Osteocyte (in vitro differentiated cells): ENCODE measurements around the gene AP5Z1. TPM values are rescaled to one million over a fixed set of nuclear protein-coding genes. Genes with fewer than 3 reads are reported as not detected.

ENCODE experiments used
- DNase-seq: peaks from one replicate; pipeline ENCODE4 v3.0.0; 2021; ENCODE audit warnings: mixed read lengths; ENCODE audit not compliant: unreplicated experiment; ENCODE audit errors: extremely low spot score
- H3K27ac Mint-ChIP-seq: one replicate; pipeline ENCODE4 v1.8.0; 2021; ENCODE audit warnings: mild to moderate bottlenecking, mixed read lengths; ENCODE audit not compliant: unreplicated experiment
- H3K27me3 Mint-ChIP-seq: one replicate; pipeline ENCODE4 v1.8.0; 2021; ENCODE audit warnings: mixed read lengths; ENCODE audit not compliant: unreplicated experiment
- H3K36me3 Mint-ChIP-seq: one replicate; pipeline ENCODE4 v1.8.0; 2021; ENCODE audit warnings: mixed read lengths; ENCODE audit not compliant: unreplicated experiment
- H3K4me1 Mint-ChIP-seq: one replicate; pipeline ENCODE4 v1.8.0; 2021; ENCODE audit warnings: mixed read lengths; ENCODE audit not compliant: unreplicated experiment
- H3K4me3 Mint-ChIP-seq: one replicate; pipeline ENCODE4 v1.8.0; 2021; ENCODE audit warnings: mild to moderate bottlenecking, moderate library complexity, mixed read lengths; ENCODE audit not compliant: unreplicated experiment
- H3K9me3 Mint-ChIP-seq: one replicate; pipeline ENCODE4 v1.8.0; 2021; ENCODE audit warnings: mixed read lengths; ENCODE audit not compliant: unreplicated experiment
- long read RNA-seq: library from polyadenylated mRNA; unstranded; transcript quantifications from one replicate; pipeline ENCODE4 v2.0.0, GENCODE V29; 2021
- total RNA-seq: library from RNA; stranded (reverse); gene quantifications from 2 replicates; pipeline ENCODE4 v1.2.1, GENCODE V29; 2021
- TF ChIP-seq, protein P1 (sequence below): fragments of 200-600 bp; sonication (generic); IDR thresholded peaks from 2 replicates; pipeline ENCODE4 v1.5.0; 2021; ENCODE audit warnings: antibody characterized with exemption, mild to moderate bottlenecking, moderate library complexity

Gene AP5Z1, protein sequence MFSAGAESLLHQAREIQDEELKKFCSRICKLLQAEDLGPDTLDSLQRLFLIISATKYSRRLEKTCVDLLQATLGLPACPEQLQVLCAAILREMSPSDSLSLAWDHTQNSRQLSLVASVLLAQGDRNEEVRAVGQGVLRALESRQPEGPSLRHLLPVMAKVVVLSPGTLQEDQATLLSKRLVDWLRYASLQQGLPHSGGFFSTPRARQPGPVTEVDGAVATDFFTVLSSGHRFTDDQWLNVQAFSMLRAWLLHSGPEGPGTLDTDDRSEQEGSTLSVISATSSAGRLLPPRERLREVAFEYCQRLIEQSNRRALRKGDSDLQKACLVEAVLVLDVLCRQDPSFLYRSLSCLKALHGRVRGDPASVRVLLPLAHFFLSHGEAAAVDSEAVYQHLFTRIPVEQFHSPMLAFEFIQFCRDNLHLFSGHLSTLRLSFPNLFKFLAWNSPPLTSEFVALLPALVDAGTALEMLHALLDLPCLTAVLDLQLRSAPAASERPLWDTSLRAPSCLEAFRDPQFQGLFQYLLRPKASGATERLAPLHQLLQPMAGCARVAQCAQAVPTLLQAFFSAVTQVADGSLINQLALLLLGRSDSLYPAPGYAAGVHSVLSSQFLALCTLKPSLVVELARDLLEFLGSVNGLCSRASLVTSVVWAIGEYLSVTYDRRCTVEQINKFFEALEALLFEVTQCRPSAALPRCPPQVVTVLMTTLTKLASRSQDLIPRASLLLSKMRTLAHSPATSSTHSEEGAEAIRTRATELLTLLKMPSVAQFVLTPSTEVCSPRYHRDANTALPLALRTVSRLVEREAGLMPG
- total RNA-seq: 50.2 and 55.0 TPM in 2 replicates
- long read RNA-seq, transcript AP5Z1-201 (17 exons, 2,889 nt): major isoform, 7 of 15 reads
- long read RNA-seq, partial matches to known transcripts: 8 of 15 reads
- long read RNA-seq, other reads (novel, unspliced or antisense): 0 of 15 reads

DNA sequence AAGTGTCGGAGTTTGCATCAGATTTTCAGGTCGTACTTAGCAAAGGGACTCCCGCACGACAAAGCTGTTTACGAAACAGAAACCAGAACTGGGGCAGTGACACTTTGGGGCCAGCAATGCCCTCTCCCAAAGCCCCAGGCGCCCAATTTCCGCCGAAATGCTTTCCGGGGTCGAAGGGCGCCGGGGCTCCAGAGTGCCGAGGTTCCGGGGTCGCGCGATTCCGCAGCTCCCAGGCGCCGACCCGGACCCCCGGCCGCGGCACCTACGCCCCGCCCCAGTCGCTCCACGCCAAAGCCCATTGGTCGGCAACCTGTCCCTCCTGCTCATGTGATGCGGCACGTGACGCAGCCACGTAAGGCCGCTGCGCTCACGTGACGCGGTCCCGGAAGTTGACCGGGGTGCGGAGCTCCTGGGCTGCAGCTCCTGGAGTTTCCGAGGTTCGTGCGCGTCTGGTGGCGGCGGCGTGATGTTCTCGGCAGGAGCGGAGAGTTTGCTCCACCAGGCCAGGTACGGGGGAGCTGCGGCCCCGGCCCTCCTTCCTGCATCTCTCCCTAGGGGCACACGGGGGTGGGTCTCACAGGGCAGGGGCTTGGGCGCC lies at the start of gene AP5Z1:
TSS of gene AP5Z1 (plus strand) at position 374 of the 598 bp plus-strand sequence. CDS start at position 467, 93 bp downstream.
- TF ChIP-seq, protein P1, sequence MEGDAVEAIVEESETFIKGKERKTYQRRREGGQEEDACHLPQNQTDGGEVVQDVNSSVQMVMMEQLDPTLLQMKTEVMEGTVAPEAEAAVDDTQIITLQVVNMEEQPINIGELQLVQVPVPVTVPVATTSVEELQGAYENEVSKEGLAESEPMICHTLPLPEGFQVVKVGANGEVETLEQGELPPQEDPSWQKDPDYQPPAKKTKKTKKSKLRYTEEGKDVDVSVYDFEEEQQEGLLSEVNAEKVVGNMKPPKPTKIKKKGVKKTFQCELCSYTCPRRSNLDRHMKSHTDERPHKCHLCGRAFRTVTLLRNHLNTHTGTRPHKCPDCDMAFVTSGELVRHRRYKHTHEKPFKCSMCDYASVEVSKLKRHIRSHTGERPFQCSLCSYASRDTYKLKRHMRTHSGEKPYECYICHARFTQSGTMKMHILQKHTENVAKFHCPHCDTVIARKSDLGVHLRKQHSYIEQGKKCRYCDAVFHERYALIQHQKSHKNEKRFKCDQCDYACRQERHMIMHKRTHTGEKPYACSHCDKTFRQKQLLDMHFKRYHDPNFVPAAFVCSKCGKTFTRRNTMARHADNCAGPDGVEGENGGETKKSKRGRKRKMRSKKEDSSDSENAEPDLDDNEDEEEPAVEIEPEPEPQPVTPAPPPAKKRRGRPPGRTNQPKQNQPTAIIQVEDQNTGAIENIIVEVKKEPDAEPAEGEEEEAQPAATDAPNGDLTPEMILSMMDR: no peak
- DNase-seq: peak; percentile 96
- H3K4me1 Mint-ChIP-seq: peaks cover 34% of the 10 kb centered on the region
- H3K4me3 Mint-ChIP-seq: peak within 1 kb of the TSS; percentile 98
- peak within 1 kb of the TSS; percentile 98 for H3K27ac Mint-ChIP-seq
- no peaks in the 10 kb centered on the region for H3K27me3 Mint-ChIP-seq
- peaks cover 3% of the 10 kb centered on the region for H3K36me3 Mint-ChIP-seq
- no peaks in the 10 kb centered on the region for H3K9me3 Mint-ChIP-seq

DNA sequence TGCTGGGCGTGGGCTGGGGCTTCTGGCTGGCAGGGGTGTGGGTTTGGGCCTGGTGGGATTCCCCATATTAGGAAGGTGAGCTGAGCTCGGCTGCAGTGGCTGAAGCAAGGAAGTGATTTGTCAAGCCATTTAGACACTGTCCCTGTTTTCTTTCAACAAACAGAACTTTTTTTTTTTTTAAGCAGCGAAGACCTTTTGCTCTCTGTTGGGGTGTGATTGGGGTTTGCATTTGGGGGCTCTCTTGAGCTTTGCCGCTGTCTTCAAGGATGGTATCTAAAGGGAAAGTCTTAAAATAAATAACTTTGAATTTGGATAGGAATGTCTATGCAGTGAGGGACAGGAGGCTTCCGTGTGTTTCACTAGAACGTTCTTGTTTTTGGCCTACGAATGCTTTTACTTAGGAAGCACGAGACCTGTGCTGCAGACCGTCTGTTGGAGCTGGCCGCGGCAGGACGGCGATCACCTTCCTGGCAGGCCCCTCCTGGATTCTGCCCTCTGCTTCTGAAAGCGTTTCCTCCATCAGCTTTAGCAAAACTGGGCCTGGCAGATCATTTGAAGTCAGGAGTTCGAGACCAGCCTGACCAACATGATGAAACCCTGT lies 49.5 kb upstream of the AP5Z1 start:
- peak overlapping the region; percentile 99 for H3K27ac Mint-ChIP-seq
- peaks cover 13% of the 10 kb centered on the region for H3K36me3 Mint-ChIP-seq
- H3K27me3 Mint-ChIP-seq: no peaks in the 10 kb centered on the region
- DNase-seq: no peak
- H3K4me3 Mint-ChIP-seq: peak overlapping the region; percentile 86
- TF ChIP-seq, protein P1: no peak
- no peaks in the 10 kb centered on the region for H3K9me3 Mint-ChIP-seq
- H3K4me1 Mint-ChIP-seq: peaks cover 50% of the 10 kb centered on the region

DNA sequence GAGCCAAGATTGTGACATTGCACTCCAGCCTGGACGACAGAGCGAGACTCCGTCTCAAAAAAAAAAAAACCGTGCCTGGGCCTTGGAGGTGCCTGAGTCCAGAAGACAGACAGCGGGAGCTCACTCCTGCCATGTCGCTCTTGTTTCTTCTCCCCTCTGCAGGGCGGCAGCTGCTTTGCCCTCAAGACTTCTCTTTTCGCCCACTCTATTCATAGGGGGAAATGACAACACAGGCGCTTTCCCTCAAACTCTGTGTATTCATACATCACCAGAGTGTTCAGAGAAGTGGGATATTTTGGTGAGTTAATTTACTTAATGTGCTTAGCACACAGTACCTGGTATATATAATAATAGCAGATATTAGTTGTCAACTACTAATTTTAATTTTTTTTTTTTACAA lies 48.9 kb upstream of the AP5Z1 start:
- H3K27ac Mint-ChIP-seq: peak overlapping the region; percentile 99
- no peak for DNase-seq
- H3K9me3 Mint-ChIP-seq: no peaks in the 10 kb centered on the region
- peaks cover 13% of the 10 kb centered on the region for H3K36me3 Mint-ChIP-seq
- peaks cover 54% of the 10 kb centered on the region for H3K4me1 Mint-ChIP-seq
- peak overlapping the region; percentile 35 for H3K4me3 Mint-ChIP-seq
- no peaks in the 10 kb centered on the region for H3K27me3 Mint-ChIP-seq
- TF ChIP-seq, protein P1: no peak

GRCh38 chr7:4727914-4728705 lies 47.3 kb upstream of the AP5Z1 start:
- DNase-seq: no peak
- peaks cover 52% of the 10 kb centered on the region for H3K4me1 Mint-ChIP-seq
- no peaks in the 10 kb centered on the region for H3K9me3 Mint-ChIP-seq
- no peaks in the 10 kb centered on the region for H3K27me3 Mint-ChIP-seq
- no peak overlapping the region for H3K27ac Mint-ChIP-seq
- H3K36me3 Mint-ChIP-seq: peaks cover 22% of the 10 kb centered on the region
- TF ChIP-seq, protein P1: no peak
- H3K4me3 Mint-ChIP-seq: no peak overlapping the region
